ENCODE results near the gene EIF1B. TPM values are rescaled to one million over a fixed set of nuclear protein-coding genes. Genes with fewer than 3 reads are reported as not detected.

EIF1B gene
- total RNA-seq, 3 donors from 2014 or later, result 37.3 to 62.7 (median 41.3) TPM

DNA sequence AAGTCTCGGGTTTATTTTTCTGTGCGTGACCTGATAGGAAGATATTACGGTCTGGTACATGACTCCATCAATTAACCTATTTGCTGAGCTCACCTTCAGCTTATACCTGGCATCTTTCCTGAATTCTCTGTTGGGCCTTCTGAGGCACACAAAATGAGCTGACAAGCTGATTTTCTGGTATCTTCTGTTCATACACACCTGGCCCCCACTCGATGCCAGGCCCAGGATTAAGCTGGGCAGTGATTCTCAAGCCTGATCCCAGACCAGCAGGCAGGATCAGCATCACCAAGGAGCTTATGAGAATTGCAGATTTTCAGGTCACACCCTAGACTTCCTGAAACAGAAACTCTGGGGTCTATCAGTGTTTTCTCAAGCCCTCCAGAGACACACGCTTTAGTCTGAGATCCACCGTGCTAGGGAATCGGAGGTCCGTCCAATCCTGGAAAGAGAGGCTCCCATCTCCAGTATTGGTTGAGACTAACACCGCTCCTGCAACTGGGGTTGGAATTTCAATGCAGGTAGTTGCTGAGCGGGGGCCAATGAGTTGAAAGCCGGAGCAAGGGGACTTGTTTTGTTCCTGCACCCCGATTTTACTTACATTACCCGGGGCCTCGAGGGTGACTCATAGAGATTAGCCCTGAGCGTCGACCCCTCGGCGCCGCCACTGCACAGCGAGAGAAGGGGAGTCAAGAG lies 636 bp upstream of the EIF1B start:
- Histone ChIP-seq H3K9me3 (no peaks in the 10 kb centered on the region), H3K4me1 (ENCODE audit: low read depth) (peaks cover 13% of the 10 kb centered on the region), H3K4me3 (no peak overlapping the region), H3K36me3 (ENCODE audit: low read depth) (no peaks in the 10 kb centered on the region)
- intact Hi-C loops (cut with DNase I, micrococcal nuclease), result no loop called here
- no peak for TF ChIP-seq CTCF (IDR thresholded peaks at IDR 0.05)
- ATAC-seq (no peak), DNase-seq (peak in 1 of 3 donors; percentile 31)

GRCh38 chr3:40309925-40310695 lies 603 bp downstream of the EIF1B start:
- Histone ChIP-seq H3K4me1 (ENCODE audit: low read depth) (peaks cover 13% of the 10 kb centered on the region), H3K9me3 (no peaks in the 10 kb centered on the region)
- no peak for TF ChIP-seq CTCF (IDR thresholded peaks at IDR 0.05)

DNA sequence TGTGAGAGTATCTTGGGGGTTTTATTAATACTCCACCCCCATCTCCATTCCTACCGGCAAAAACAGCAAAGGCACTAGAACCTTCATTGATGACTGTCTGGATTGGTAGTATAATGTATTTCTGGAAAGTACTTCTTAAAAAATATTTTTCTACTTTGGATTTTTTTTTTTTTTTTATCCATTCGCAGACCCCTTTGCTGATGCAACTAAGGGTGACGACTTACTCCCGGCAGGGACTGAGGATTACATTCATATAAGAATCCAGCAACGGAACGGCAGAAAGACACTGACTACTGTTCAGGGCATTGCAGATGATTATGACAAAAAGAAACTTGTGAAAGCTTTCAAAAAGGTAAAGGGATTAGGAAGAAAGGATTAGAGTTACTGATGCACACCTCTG lies 1.2 kb downstream of the EIF1B start:
- TF ChIP-seq CTCF (IDR thresholded peaks at IDR 0.05), result no peak
- Histone ChIP-seq H3K9me3 (no peaks in the 10 kb centered on the region), H3K4me1 (ENCODE audit: low read depth) (peaks cover 13% of the 10 kb centered on the region), H3K36me3 (ENCODE audit: low read depth) (no peaks in the 10 kb centered on the region), H3K4me3 (peak overlapping the region; percentile 94)
- DNase-seq (no peak), ATAC-seq (no peak)
- intact Hi-C loops (cut with DNase I, micrococcal nuclease), result no loop called here

More at GRCh38 chr3:40309925-40310695, 603 bp downstream of the EIF1B start:
- peak overlapping the region; percentile 94 for H3K4me3 ChIP-seq
- H3K36me3 ChIP-seq (ENCODE audit: low read depth), result no peaks in the 10 kb centered on the region
- DNase-seq, result peak in 1 of 3 donors; percentile 55
- ATAC-seq, result peak; percentile 36
- intact Hi-C loops (cut with DNase I, micrococcal nuclease), result no loop called here

DNA sequence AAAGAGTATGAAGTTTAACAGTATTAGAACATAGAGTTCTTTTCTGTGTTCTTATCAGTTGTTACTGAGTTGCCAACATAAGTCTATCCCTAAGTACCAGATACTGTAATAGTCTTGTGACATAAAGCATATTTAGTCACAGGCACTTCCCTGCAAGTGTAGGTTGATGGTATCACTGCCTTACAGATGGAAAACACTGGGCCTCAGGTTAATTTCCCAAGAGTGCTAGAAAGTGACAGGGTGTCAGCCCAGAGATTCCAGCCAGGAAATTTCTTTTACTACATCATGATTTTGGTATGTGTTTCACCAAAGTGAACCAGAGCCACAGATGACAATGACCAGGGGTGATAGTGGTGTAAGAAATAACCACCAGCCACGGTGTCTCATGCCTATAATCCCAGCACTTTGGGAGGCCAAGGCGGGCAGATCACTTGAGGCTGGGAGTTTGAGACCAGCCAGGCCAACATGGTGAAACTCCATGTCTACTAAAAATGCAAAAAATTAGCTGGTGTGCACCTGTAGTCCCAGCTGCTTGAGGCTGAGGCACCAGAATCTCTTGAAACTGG lies 3.2 kb downstream of the EIF1B start:
- intact Hi-C loops (cut with DNase I, micrococcal nuclease), result no loop called here
- peaks cover 13% of the 10 kb centered on the region for H3K4me1 ChIP-seq (ENCODE audit: low read depth)
- DNase-seq, result no peak

More for the DNA sequence above, 3.2 kb downstream of the EIF1B start:
- Histone ChIP-seq H3K36me3 (ENCODE audit: low read depth) (no peaks in the 10 kb centered on the region), H3K4me3 (no peak overlapping the region), H3K9me3 (no peaks in the 10 kb centered on the region)
- TF ChIP-seq CTCF (IDR thresholded peaks at IDR 0.05), result no peak
- no peak for ATAC-seq

All from mucosa of descending colon (tissue), 3 donors.